NT2/D1 (cell line): ENCODE measurements around the gene PLXNA2.

Experiments
- DNase-seq: peaks from one replicate; pipeline ENCODE4 v3.0.0-alpha.2; 2011; ENCODE audit warnings: low read depth, low spot score
- H3K27me3 ChIP-seq: 2 replicates; pipeline ENCODE4 v1.6.0; 2011; ENCODE audit warnings: mild to moderate bottlenecking; ENCODE audit not compliant: insufficient read length, insufficient read depth
- H3K36me3 ChIP-seq: 2 replicates; pipeline ENCODE4 v1.6.1; 2011; ENCODE audit warnings: mild to moderate bottlenecking, low read length, mixed read lengths; ENCODE audit not compliant: insufficient read depth, insufficient read length
- H3K4me1 ChIP-seq: 2 replicates; pipeline ENCODE4 v1.5.1; 2011; ENCODE audit not compliant: insufficient read depth, insufficient read length
- H3K4me3 ChIP-seq: 2 replicates; pipeline ENCODE4 v1.5.1; 2011; ENCODE audit warnings: low read depth; ENCODE audit not compliant: insufficient read length
- H3K9ac ChIP-seq: 2 replicates; pipeline ENCODE4 v1.6.0; 2011; ENCODE audit warnings: low read depth; ENCODE audit not compliant: insufficient read length
- H3K9me3 ChIP-seq: 2 replicates; pipeline ENCODE4 v1.5.1; 2011; ENCODE audit warnings: mild to moderate bottlenecking, low read length; ENCODE audit not compliant: insufficient read depth
- SUZ12 ChIP-seq: IDR thresholded peaks from 2 replicates; pipeline ENCODE4 v1.6.1; 2011; ENCODE audit not compliant: insufficient read length, insufficient read depth; ENCODE audit errors: extremely low read depth
- YY1 ChIP-seq: IDR thresholded peaks from 2 replicates; pipeline ENCODE4 v1.6.1; 2011; ENCODE audit not compliant: insufficient read length, insufficient read depth
- ZNF274 ChIP-seq: IDR thresholded peaks from 2 replicates; pipeline ENCODE4 v1.6.1; 2011; ENCODE audit warnings: mild to moderate bottlenecking, low read depth, low read length

PLXNA2 gene

GRCh38 chr1:208061118-208061517 is 183.1 kb downstream of the PLXNA2 start:
- TF ChIP-seq ZNF274 (no peak), SUZ12 (no peak), YY1 (no peak)
- no peak for DNase-seq
- Histone ChIP-seq H3K36me3 (peaks cover 2% of the 10 kb centered on the region), H3K27me3 (no peaks in the 10 kb centered on the region), H3K4me3 (no peak overlapping the region), H3K9ac (no peak overlapping the region), H3K9me3 (no peaks in the 10 kb centered on the region), H3K4me1 (peaks cover 21% of the 10 kb centered on the region)

DNA sequence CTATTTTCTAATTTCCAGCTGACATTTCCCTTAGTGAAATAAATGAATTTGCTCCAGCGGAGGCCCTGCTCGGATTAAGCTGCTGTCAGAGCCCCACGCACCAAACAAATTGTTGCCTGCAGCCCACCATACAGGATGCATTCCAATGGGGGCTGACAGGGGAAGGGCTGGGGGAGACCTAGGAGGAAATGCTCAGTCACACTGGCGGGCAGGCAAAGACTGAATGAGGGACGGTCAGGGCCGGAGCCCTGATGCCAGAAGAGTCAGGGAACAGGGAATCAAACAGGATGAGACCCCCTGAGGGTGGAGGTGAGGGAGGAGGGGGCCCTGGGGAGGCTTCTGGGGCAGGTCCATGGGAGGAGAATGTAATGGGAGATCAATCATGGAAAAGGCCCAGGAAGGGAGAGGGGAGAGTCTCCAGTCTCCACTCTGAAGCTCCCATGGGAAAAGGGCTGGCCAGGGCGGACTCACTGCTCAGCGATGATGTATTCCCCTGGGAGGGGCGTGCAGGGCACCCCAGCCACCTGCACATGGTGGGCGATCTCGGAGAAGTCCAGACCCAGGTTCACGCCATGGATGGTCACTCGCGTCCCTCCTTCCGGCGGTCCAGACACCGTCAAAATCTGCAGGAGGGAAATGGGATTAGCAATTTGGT is 183.8 kb downstream of the PLXNA2 start:
- no peak overlapping the region for H3K9ac ChIP-seq
- no peaks in the 10 kb centered on the region for H3K9me3 ChIP-seq
- no peaks in the 10 kb centered on the region for H3K27me3 ChIP-seq
- peaks cover 21% of the 10 kb centered on the region for H3K4me1 ChIP-seq
- TF ChIP-seq YY1, result no peak
- TF ChIP-seq SUZ12, result no peak
- no peak for TF ChIP-seq ZNF274
- H3K36me3 ChIP-seq, result peaks cover 2% of the 10 kb centered on the region
- no peak for DNase-seq
- no peak overlapping the region for H3K4me3 ChIP-seq

- Histone ChIP-seq H3K4me1 (peaks cover 21% of the 10 kb centered on the region), H3K36me3 (peaks cover 3% of the 10 kb centered on the region), H3K4me3 (no peak overlapping the region), H3K9ac (no peak overlapping the region), H3K9me3 (no peaks in the 10 kb centered on the region), H3K27me3 (no peaks in the 10 kb centered on the region)
- no peak for DNase-seq
- no peak for TF ChIP-seq ZNF274
- TF ChIP-seq SUZ12, result no peak
- TF ChIP-seq YY1, result no peak
These were observed 184.7 kb downstream of the PLXNA2 start for GRCh38 chr1:208059409-208060001.

GRCh38 chr1:208058756-208059155 is 185.4 kb downstream of the PLXNA2 start:
- H3K9ac ChIP-seq, result no peak overlapping the region
- H3K9me3 ChIP-seq, result no peaks in the 10 kb centered on the region
- peaks cover 25% of the 10 kb centered on the region for H3K4me1 ChIP-seq
- H3K36me3 ChIP-seq, result peaks cover 8% of the 10 kb centered on the region
- no peaks in the 10 kb centered on the region for H3K27me3 ChIP-seq
- no peak overlapping the region for H3K4me3 ChIP-seq
- DNase-seq, result no peak
- TF ChIP-seq YY1 (no peak), SUZ12 (no peak), ZNF274 (no peak)

DNA sequence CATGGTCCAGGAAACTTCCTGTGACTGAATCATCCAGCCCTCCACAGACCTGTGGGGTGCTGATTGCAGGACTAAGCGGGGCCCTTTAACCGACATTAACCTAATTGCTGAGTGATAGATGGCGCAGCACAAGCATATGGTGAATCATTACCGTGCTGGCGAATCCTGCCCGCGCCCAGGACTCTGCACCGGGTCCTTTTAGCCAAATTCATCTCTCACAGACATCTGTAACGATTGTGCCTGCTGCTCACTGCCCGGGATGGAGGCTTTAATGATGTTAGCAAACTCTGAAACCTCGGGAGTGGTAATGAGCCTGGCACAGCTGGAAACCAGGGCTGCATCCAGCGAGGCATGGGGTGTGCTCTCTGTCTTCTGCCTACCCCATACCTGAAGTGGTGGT is 185.9 kb downstream of the PLXNA2 start:
- Histone ChIP-seq H3K4me3 (no peak overlapping the region), H3K36me3 (peaks cover 8% of the 10 kb centered on the region), H3K4me1 (peaks cover 25% of the 10 kb centered on the region), H3K27me3 (no peaks in the 10 kb centered on the region), H3K9me3 (no peaks in the 10 kb centered on the region), H3K9ac (no peak overlapping the region)
- no peak for DNase-seq
- no peak for TF ChIP-seq ZNF274
- TF ChIP-seq SUZ12, result no peak
- TF ChIP-seq YY1, result no peak

DNA sequence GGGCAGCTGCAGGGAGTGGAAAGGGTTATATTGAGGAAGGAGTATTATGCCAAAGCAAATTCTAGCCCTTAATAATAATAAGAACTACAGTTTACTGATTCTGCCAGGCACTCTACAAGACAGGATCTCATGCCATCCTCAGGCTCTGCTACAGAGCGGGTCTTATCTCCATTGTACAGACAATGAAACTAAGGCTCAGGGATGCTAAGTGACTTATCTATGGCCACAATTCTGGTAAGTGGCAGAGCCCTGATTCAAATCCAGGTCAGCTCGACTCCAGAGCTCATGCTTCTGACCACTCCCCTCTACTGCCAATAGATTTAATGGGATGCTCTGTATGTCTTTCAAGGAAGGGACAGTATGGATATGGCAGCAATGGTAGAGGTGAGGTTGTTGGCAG is 187.1 kb downstream of the PLXNA2 start:
- no peak for DNase-seq
- Histone ChIP-seq H3K4me3 (no peak overlapping the region), H3K9me3 (no peaks in the 10 kb centered on the region), H3K4me1 (peaks cover 27% of the 10 kb centered on the region), H3K36me3 (peaks cover 10% of the 10 kb centered on the region), H3K9ac (no peak overlapping the region), H3K27me3 (no peaks in the 10 kb centered on the region)
- TF ChIP-seq YY1 (no peak), ZNF274 (no peak), SUZ12 (no peak)

DNA sequence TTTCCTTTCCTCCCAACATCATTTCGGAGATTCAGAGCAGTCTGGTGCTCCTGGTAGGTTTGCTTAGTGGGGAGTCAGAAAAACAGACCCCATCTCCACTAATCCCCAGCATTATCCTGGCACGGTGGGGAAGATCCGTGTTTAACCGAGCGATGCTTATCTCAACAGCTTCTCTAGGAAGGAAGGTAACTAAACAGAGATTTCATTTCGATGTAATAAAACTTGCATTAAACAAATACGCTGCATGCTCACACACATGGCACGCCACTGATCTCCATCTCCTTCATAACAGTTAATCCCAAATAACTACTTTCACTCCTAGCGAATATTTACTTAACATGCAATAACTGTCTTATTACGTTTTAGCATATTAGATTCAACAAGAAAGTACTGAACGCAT is 188.6 kb downstream of the PLXNA2 start:
- no peak overlapping the region for H3K4me3 ChIP-seq
- no peak overlapping the region for H3K9ac ChIP-seq
- TF ChIP-seq YY1 (no peak), ZNF274 (no peak), SUZ12 (no peak)
- no peak for DNase-seq
- H3K27me3 ChIP-seq, result no peaks in the 10 kb centered on the region
- H3K4me1 ChIP-seq, result peaks cover 24% of the 10 kb centered on the region
- no peaks in the 10 kb centered on the region for H3K9me3 ChIP-seq
- H3K36me3 ChIP-seq, result peaks cover 20% of the 10 kb centered on the region
